ENCODE data around the gene CDC25A.

Gene CDC25A

GRCh38 chr3:48196611-48197010 is 8.4 kb upstream of the CDC25A start:
- DNase-seq (ENCODE audit: low spot score) = no peak

GRCh38 chr3:48194446-48195071 is 6.3 kb upstream of the CDC25A start:
- DNase-seq (ENCODE audit: low spot score) = peak; percentile 77

GRCh38 chr3:48190911-48191310 is 2.7 kb upstream of the CDC25A start:
- DNase-seq (ENCODE audit: low spot score) = no peak

GRCh38 chr3:48189321-48189720 is 1.1 kb upstream of the CDC25A start:
- no peak for DNase-seq (ENCODE audit: low spot score)

GRCh38 chr3:48187579-48188265 is 495 bp downstream of the CDC25A start:
- DNase-seq (ENCODE audit: low spot score) = no peak

- no peak for DNase-seq (ENCODE audit: low spot score)
Observed at GRCh38 chr3:48187301-48187578, 977 bp downstream of the CDC25A start.

- no peak for DNase-seq (ENCODE audit: low spot score)
Observed at GRCh38 chr3:48186631-48187300, 1.5 kb downstream of the CDC25A start.

GRCh38 chr3:48185129-48185528 is 3.1 kb downstream of the CDC25A start:
- no peak for DNase-seq (ENCODE audit: low spot score)

- DNase-seq (ENCODE audit: low spot score) = no peak
Observed at GRCh38 chr3:48184299-48184698, 3.9 kb downstream of the CDC25A start.

- DNase-seq (ENCODE audit: low spot score) = no peak
Observed at GRCh38 chr3:48180531-48181253, 7.5 kb downstream of the CDC25A start.

- no peak for DNase-seq (ENCODE audit: low spot score)
Observed at GRCh38 chr3:48180021-48180420, 8.2 kb downstream of the CDC25A start.

GRCh38 chr3:48178072-48178471 is 10.1 kb downstream of the CDC25A start:
- no peak for DNase-seq (ENCODE audit: low spot score)

- DNase-seq (ENCODE audit: low spot score) = peak; percentile 38
Observed at GRCh38 chr3:48157950-48158376, 30.3 kb downstream of the CDC25A start.

- no peak for DNase-seq (ENCODE audit: low spot score)
Observed at GRCh38 chr3:48157202-48157840, 30.9 kb downstream of the CDC25A start.

GRCh38 chr3:48156163-48156562 is 32.1 kb downstream of the CDC25A start:
- no peak for DNase-seq (ENCODE audit: low spot score)

GRCh38 chr3:48155122-48155521 is 33.1 kb downstream of the CDC25A start:
- DNase-seq (ENCODE audit: low spot score) = no peak

GRCh38 chr3:48151807-48152427 is 36.3 kb downstream of the CDC25A start:
- no peak for DNase-seq (ENCODE audit: low spot score)

GRCh38 chr3:48151058-48151806 is 37.0 kb downstream of the CDC25A start:
- DNase-seq (ENCODE audit: low spot score) = peak; percentile 73

- no peak for DNase-seq (ENCODE audit: low spot score)
Observed at GRCh38 chr3:48143992-48144391, 44.2 kb downstream of the CDC25A start.

- no peak for DNase-seq (ENCODE audit: low spot score)
Observed at GRCh38 chr3:48143567-48143966, 44.6 kb downstream of the CDC25A start.

All from SK-N-DZ (cell line).